Measurements from ENCODE around the gene FAM149A.

The FAM149A gene

GRCh38 chr4:186161138-186161537, 56.6 kb downstream of the FAM149A start:
- DNase-seq: no peak

DNA sequence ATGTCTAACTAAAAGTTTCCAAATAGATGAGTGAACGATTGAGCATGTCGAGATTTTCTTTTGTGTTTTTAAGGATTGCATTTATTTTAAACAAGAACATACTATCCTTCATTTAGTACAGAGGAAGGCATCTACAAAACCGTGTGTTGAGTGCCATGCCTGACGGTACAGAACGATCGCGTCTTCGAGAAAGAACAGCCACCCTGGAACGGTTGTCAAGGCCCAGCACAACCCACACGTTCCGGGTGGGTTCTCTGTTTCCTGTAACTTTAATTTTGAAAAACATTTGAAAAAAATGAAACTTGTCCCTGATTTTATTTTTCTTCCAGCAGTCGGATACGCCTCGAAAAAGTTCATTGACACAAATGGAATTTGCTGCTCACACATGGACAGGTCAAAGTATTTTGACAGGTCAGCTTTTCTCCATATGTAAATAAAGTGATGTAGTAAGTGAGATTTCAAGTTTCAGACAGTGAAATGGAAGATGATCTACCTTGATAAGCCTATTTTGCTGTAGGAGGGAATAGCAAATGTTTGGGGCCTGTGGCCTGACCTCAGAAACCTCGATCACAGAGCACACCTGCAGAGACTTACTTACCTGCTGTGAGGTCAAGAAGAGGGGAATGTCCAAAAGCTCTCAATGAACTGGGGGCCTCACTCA, 62.5 kb downstream of the FAM149A start:
- DNase-seq: no peak

DNA sequence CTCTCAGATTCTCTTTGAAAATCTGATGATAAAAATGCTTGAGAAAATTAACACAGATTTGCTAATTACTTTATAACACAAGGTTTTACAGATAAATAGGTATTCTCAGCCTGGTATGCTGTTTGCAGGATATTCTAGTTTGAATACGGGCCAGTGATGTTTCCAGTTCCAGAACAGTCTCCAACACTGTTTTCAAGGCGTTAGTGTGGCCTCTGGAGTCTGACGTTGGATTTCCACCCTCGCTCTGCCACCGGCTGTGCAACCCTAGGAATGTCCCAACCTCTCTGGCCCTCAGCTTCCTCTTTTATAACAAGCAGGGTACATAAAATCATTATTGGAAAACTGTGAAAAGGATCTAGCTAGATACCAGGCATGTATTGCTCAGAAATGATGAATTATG, 63.1 kb downstream of the FAM149A start:
- DNase-seq: no peak

DNA sequence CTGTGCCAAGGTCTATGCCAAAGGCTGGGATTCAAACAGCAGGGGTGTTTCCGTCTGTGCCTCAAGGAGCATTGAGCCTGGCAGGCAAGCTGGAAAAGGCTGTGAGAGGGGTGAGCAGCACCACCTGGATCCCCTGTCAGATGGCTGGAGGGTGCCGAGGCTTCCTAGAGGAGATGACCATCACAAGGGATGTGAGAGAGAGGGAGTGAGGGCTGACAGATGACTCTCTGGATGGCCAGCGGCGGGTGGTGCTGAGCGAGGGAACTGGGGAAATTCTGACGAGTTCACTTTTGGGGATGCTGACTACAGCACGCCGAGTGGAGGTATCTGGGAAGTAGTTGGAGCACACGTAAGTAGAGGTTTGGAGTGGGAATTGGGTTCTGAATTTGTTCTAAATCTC, 64.2 kb downstream of the FAM149A start:
- DNase-seq: no peak

- no peak for DNase-seq
Observed at GRCh38 chr4:186169333-186169944, 64.9 kb downstream of the FAM149A start.

DNA sequence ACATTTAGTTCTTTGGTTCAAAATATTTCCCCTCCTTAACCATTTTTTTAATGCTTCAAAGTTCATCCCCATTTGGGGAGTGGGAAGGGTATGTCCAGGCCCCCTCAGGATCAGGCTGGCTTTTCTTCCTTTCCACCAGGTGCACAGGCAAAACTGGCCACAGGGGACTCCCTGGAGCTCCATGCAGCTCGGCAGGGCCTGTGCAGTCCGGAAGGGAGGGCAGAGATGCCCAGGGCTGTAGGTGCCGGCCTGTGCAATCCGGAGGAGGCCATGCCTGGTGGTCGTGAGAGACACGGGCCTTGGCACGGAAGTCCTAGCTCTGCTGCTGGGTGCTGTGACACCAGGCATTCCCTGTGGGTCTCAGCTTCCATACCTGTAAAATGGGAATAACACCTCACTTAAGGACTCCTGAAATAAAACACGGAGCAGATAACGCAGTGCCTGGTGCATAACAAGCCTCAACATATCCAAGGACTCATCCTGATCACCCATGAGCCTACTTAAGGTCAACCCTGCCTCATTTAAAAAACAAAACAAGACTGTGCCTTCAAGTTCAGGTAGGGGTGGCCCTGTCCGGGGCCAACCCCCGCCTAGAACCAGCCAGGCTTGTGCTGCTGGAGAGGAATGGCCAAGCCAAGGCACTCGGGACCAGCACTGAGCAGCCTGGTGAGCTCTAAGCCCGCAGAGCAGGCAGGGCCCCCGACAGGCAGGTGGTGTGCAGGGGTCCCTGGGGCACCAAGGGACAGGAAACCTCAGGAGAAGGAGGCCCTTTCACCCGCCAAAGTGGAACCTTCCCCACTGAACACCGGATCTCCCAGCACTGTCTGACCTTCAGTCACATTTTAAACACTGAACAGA, 65.7 kb downstream of the FAM149A start:
- DNase-seq: no peak

DNA sequence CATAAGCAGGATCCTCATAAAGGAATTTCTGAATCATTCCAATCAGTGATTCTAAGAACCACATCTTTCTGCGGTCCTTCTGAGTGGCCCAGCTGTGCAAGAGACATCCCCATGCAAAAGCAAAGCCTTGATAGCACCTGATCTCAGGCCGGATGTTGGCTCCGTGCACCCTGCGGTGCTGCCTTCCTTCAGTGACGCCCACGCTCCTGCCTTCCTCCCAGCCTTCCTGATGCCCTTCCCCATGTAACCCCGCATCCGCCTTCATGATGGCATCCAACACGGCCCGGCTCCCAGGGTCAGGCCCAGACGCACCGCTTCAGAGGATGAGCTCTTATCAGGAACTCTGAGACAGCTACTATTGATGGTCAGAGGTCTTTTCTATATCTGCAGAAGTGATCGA, 66.5 kb downstream of the FAM149A start:
- DNase-seq: no peak

- no peak for DNase-seq
Observed at GRCh38 chr4:186172546-186172945, 68.0 kb downstream of the FAM149A start.

GRCh38 chr4:186188107-186188506, 83.6 kb downstream of the FAM149A start:
- DNase-seq: no peak

GRCh38 chr4:186189656-186190055, 85.2 kb downstream of the FAM149A start:
- DNase-seq: no peak

- no peak for DNase-seq
Observed at GRCh38 chr4:186190581-186191199, 86.2 kb downstream of the FAM149A start.

- peak; percentile 88 for DNase-seq
Observed at GRCh38 chr4:186191200-186192065, 86.9 kb downstream of the FAM149A start, which contains the start of gene CYP4V2. Gene CYP4V2, plus strand, starts transcription at chr4:186191567. Its CDS starts 257 bp downstream, at chr4:186191824.

GRCh38 chr4:186192066-186192612, 87.6 kb downstream of the FAM149A start:
- peak; percentile 57 for DNase-seq

- no peak for DNase-seq
Observed at GRCh38 chr4:186193851-186194250, 89.3 kb downstream of the FAM149A start.

GRCh38 chr4:186196063-186196462, 91.6 kb downstream of the FAM149A start:
- no peak for DNase-seq

DNA sequence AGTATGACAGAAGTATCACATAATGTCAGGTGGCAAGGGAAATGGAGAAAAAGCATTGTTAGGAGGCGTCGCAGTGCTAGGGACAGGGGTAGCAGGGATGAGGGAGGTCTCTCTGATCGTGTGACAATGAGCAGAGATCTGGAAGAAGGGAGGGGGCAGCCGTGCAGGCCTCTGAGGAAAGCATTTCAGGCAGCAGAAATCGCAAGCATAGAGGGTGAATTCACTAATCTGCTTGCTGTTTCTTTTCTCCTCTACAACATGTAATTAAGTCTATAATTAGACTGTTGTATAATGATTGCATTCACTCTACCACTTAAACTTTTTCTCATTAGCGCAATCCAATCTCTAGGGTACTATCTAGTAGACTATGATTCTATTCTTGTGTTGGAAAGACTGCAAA, 96.0 kb downstream of the FAM149A start:
- DNase-seq: no peak

- no peak for DNase-seq
Observed at GRCh38 chr4:186201010-186201409, 96.5 kb downstream of the FAM149A start.

GRCh38 chr4:186201535-186202230, 97.2 kb downstream of the FAM149A start:
- DNase-seq: peak; percentile 70

- no peak for DNase-seq
Observed at GRCh38 chr4:186202490-186203140, 98.1 kb downstream of the FAM149A start.

GRCh38 chr4:186203406-186203805, 98.9 kb downstream of the FAM149A start:
- no peak for DNase-seq

DNA sequence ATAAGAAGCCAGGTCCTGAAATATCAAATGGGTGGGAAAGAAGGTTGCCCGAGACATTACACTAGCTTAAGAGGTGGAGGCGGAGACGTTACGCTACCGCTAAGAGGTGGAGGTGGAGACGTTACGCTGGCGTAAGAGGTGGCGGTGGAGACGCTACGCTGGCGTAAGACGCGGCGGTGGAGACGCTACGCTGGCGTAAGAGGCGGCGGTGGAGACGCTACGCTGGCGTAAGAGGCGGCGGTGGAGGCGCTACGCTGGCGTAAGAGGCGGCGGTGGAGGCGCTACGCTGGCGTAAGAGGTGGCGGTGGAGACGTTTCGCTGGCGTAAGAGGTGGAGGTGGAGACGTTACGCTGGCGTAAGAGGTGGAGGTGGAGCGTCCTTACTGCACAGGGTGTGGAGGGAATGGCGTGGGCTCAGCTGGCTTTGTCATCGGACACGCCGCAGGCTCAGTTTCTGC, 99.6 kb downstream of the FAM149A start:
- DNase-seq: peak; percentile 76
